Sciatic nerve (tissue), 2 donors: ENCODE data around the gene PTPRT. TPM values are rescaled to one million over a fixed set of nuclear protein-coding genes. Genes with fewer than 3 reads are reported as not detected.

Experiments used
- ATAC-seq: fragments of 200-7000 bp; cut with Tn5 transposase; one replicate; pipeline ENCODE4 v1.9.1; 2020; ENCODE audit warnings: mild to moderate bottlenecking, moderate library complexity
- DNase-seq: peaks from one replicate; pipeline ENCODE4 v3.0.0-alpha.2; 2020; ENCODE audit warnings: low spot score
- intact Hi-C: fragments of 100-400 bp; cut with DNase I; formaldehyde crosslinking; loops from one replicate; pipeline ENCODE4 v1.14.2; 2022
- total RNA-seq: library from RNA; stranded (reverse); fragmentation: NEBNext Ultra II Directional; extraction: Animal tissue kit (Norgen Biotek cat#: 25700); gene quantifications from one replicate; pipeline ENCODE4 v1.2.1, GENCODE V29; 2021
- donor health status: DM: no; HTN: no; CAD: no.
- donor health status: DM: no; HTN: no; CAD: no.

The PTPRT gene
- total RNA-seq, 1 donor from 2014 or later = 0.45 TPM

GRCh38 chr20:42352096-42352495 lies 837.6 kb downstream of the PTPRT start:
- no peak for DNase-seq

GRCh38 chr20:42350521-42350920 lies 839.2 kb downstream of the PTPRT start:
- intact Hi-C loops = no loop called here
- DNase-seq = no peak
- ATAC-seq = no peak

More at GRCh38 chr20:42352096-42352495, 837.6 kb downstream of the PTPRT start:
- ATAC-seq = no peak
- intact Hi-C loops = no loop called here

- intact Hi-C loops = no loop called here
- DNase-seq (no peak), ATAC-seq (no peak)
Observed at GRCh38 chr20:42346189-42347170, 843.2 kb downstream of the PTPRT start.

GRCh38 chr20:42341654-42342053 lies 848.1 kb downstream of the PTPRT start:
- no peak for DNase-seq
- intact Hi-C loops = no loop called here
- ATAC-seq = no peak

GRCh38 chr20:42340368-42340767 lies 849.3 kb downstream of the PTPRT start:
- DNase-seq = no peak
- intact Hi-C loops = no loop called here
- ATAC-seq = no peak

GRCh38 chr20:42338294-42339201 lies 851.2 kb downstream of the PTPRT start:
- DNase-seq (no peak), ATAC-seq (peak; percentile 92)
- intact Hi-C loops = no loop called here

- intact Hi-C loops = no loop called here
- DNase-seq = no peak
- ATAC-seq = no peak
Observed at GRCh38 chr20:42336576-42336975, 853.1 kb downstream of the PTPRT start.

- peak; percentile 69 for ATAC-seq
- intact Hi-C loops = no loop called here
- DNase-seq = no peak
Observed at GRCh38 chr20:42319252-42320013, 870.3 kb downstream of the PTPRT start.

- no peak for DNase-seq
- ATAC-seq = no peak
- intact Hi-C loops = no loop called here
Observed at GRCh38 chr20:42313704-42314103, 876.0 kb downstream of the PTPRT start.

GRCh38 chr20:42309050-42309449 lies 880.7 kb downstream of the PTPRT start:
- ATAC-seq = no peak
- DNase-seq = no peak
- intact Hi-C loops = no loop called here

- ATAC-seq = no peak
Observed at GRCh38 chr20:42308171-42308570, 881.5 kb downstream of the PTPRT start.

GRCh38 chr20:42295592-42295991 lies 894.1 kb downstream of the PTPRT start:
- DNase-seq (no peak), ATAC-seq (no peak)
- intact Hi-C loops = no loop called here

More at GRCh38 chr20:42308171-42308570, 881.5 kb downstream of the PTPRT start:
- intact Hi-C loops = no loop called here
- no peak for DNase-seq

GRCh38 chr20:42294976-42295375 lies 894.7 kb downstream of the PTPRT start:
- intact Hi-C loops = no loop called here
- ATAC-seq (no peak), DNase-seq (no peak)

- intact Hi-C loops = no loop called here
- no peak for DNase-seq
- no peak for ATAC-seq
Observed at GRCh38 chr20:42281801-42282200, 907.9 kb downstream of the PTPRT start.

GRCh38 chr20:42276718-42277602 lies 912.7 kb downstream of the PTPRT start:
- intact Hi-C loops = no loop called here
- DNase-seq = no peak

GRCh38 chr20:42274986-42275385 lies 914.7 kb downstream of the PTPRT start:
- ATAC-seq = no peak
- DNase-seq = no peak
- intact Hi-C loops = no loop called here

More at GRCh38 chr20:42276718-42277602, 912.7 kb downstream of the PTPRT start:
- ATAC-seq = no peak

- intact Hi-C loops = no loop called here
Observed at GRCh38 chr20:42272516-42272915, 917.2 kb downstream of the PTPRT start.

GRCh38 chr20:42270539-42270938 lies 919.2 kb downstream of the PTPRT start:
- intact Hi-C loops = no loop called here
- DNase-seq = no peak
- ATAC-seq = no peak

More at GRCh38 chr20:42272516-42272915, 917.2 kb downstream of the PTPRT start:
- DNase-seq (no peak), ATAC-seq (no peak)
